GM19238 (cell line): ENCODE data around the gene OSBPL3.
"Not testable (repeated sequence)": the region's sequence is repeated elsewhere in the genome, so short reads cannot be mapped to it uniquely, and the experiment has no call there.

Experiments
- DNase-seq: peaks from one replicate; pipeline ENCODE4 v3.0.0; 2011; ENCODE audit warnings: low spot score; ENCODE audit not compliant: insufficient read length

Gene OSBPL3

DNA sequence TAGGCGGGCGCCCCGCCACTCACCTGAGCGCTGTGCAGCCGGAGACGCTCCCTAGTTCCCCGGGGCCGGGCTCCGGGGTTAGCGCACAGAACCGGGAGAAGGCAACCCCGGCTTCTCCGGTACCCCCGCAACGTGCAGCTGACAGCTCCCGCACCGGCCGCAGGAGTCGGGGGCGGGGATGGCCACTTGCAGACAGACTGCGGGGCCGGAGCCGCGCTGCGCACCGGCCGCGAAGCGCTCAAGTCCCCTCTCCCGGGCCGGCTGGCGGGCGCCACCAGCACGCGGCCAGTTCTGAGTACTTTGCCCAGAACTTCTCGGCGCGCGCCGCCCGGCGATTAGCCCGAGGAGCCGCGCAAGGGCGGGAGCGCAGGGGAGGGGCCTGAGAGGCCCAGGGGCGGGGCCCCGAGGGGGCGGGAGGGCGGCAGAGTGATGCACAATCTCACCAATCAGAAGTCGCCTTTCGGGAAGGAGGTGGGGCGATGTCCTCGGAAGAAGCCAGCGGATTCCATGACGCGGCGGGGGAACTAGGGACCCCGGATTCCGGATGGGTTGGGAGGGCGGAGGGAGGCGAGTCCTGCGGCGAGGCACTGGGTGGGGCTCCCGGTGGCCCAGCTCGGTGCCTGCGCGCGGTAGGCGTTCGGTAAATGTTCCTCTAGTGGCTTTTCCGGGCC is at the start of gene OSBPL3:
Gene OSBPL3, minus strand, starts transcription at position 316 of the 671 bp plus-strand sequence. CDS start 87,706 bp downstream, outside the sequence.
- peak; percentile 49 for DNase-seq

GRCh38 chr7:25029075-25029474 is 49.1 kb upstream of the OSBPL3 start:
- no peak for DNase-seq

DNA sequence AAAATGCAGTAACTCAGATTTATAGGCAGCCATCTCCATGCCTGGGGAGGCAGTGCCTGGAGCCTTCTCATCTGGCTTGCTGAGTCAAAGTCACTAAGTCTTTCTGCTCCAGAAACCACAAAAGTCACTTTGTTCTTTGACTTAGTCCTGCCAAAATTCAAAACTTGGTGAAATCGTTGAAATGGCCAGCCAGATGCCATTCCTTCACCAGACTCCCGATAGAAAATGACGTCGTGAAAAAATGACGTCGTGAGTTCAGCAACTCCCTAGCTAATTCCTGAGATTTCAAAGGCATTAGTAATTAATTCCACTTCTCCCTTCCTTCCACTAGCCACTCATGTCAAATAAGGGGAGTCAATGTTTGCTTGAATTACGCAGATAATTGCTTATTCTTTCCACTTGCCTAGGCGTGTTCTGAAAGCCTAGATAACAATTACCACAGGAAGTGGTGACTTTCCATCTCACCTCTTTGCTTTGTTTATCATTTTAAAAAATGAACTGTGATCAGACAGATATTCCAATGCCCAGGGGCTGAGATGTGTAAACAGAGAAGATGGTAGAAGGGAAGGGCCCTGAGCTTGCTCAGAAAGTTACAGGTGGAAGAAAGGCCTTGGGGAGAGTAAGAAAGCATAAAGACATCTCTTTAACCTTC is 48.5 kb upstream of the OSBPL3 start:
- DNase-seq = no peak

GRCh38 chr7:25026156-25026555 is 46.2 kb upstream of the OSBPL3 start:
- no peak for DNase-seq

GRCh38 chr7:25025218-25025671 is 45.3 kb upstream of the OSBPL3 start:
- no peak for DNase-seq

DNA sequence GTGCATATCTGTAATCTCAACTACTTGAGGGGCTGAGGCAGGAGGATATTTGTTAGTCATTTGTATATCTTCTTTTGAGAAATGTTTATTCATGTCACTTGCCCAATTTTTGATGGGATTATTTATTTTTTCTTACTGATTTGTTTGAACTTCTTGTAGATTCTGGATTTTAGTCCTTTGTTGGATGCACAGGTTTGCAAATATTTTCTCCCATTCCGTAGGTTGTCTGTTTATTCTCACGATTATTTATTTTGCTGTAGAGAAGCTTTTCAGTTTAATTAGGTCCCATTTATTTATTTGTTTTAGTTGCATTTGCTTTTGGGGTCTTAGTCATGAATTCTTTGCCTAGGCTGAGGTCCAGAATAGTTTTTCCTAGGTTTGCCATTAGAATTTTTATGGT is 44.1 kb upstream of the OSBPL3 start:
- DNase-seq = no peak

GRCh38 chr7:25017671-25018070 is 37.7 kb upstream of the OSBPL3 start:
- not testable (repeated sequence) for DNase-seq

- no peak for DNase-seq
These were observed 34.8 kb upstream of the OSBPL3 start for GRCh38 chr7:25014756-25015155.

DNA sequence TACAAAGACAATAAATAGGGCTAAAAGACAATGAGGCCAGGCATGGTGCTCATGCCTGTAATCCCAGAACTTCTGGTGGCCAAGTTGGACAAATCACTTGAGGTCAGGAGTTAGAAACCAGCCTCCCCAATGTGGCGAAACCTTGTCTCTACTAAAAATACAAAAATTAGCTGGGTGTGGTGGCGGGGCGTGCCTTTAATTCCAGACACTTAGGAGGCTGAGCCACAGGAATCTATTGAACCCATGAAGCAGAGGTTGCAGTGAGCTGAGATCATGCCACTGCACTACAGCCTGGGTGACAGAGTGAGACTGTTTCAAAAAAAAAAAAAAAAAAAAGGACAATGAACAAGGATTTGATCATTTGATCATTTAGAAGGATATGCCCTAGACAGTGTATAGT is 32.7 kb upstream of the OSBPL3 start:
- not testable (repeated sequence) for DNase-seq

- no peak for DNase-seq
These were observed 32.3 kb upstream of the OSBPL3 start for GRCh38 chr7:25012254-25012653.

GRCh38 chr7:25009257-25009656 is 29.3 kb upstream of the OSBPL3 start:
- DNase-seq = no peak

DNA sequence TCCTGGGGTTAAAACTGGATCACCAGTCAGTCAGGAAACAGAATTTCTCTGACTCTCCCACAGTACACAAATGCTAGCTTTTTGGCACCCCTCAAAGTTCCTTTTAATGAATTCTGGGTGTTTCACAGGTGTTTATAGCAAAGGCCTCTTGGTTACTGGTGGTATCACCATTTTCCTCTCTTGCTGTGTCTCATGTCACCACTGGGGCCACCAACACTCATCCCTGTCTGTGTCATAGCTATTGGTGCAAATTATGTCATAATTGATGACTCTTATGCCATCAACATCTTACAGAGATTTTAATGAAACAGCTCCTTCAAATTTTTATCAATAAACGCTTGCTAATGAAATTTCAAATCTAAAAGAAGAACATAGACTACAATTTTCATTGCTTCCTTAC is 27.7 kb upstream of the OSBPL3 start:
- no peak for DNase-seq

DNA sequence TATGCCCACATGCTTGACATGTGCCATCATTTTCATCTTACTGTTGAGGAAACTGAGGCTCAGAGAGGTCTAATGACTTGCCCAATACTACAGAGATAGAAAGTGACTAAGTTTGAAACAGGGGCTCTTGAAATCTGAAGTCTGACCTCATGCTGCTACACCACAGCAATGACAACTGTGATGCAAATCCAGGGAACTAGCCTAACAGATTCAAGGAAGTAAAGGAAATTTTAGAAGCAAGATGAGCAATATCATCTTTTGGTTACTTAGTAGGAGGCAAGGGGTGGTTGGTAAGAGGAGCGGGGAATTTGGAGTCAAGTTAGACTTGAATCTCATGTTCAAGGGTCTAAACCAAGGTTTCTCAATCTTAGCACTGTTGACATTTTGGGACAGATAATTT is 26.3 kb upstream of the OSBPL3 start:
- no peak for DNase-seq

DNA sequence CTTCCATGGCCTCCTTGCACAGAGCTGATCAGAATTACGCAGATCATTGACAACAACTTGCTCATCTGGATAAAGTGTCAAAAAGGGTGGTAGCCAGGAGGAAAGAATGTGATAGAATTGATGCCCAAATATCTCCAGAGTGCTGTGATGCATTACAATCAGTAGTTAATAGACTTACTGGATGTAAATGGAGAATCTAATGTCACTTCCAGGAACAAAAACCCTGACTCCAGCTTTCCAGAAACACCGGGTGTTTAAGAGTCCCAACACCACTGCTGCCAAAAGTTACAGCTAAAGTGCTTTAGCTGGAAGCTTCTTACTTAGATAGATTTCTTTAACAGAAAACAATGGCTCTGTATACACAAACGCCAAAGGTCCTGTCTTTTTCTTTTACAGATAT is 25.7 kb upstream of the OSBPL3 start:
- no peak for DNase-seq

DNA sequence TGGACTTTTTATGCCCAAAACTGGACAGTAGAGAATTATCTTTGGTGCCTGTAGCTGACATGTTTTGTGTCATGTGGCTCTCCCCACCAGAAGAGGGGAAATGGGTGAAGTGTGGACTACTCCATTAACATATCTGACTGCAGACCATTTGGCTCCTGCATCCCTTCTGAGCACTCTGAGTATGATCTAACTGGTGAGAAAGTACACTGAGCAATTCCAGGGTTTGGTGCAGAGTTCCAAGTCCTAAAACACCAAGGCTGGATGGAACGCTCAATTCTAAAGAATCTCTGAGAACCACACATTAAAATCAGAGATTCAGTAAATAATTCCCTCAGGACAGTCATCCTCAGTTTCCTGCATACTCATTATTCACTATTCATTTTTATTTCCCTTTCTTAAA is 22.8 kb upstream of the OSBPL3 start:
- DNase-seq = no peak

- DNase-seq = no peak
These were observed 15.5 kb upstream of the OSBPL3 start for GRCh38 chr7:24995466-24995865.

DNA sequence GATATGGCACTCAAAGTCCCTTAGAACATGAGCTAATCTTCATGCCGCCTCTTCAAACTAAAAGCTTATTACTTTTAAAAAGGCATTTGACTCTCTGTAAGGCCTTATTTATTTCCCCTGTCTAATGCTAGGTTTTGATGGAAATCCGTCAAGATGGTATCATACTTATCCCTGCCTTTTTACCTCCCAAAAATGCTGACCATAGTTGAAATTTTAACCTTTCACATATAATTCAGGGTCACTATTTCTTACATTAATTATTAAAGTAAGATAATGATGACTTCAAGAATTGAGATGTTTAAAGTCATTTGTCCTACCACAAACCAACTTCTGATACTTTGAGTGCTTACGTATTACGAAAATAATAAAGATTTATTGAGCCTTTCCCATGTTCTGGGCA is 12.3 kb upstream of the OSBPL3 start:
- DNase-seq = no peak

DNA sequence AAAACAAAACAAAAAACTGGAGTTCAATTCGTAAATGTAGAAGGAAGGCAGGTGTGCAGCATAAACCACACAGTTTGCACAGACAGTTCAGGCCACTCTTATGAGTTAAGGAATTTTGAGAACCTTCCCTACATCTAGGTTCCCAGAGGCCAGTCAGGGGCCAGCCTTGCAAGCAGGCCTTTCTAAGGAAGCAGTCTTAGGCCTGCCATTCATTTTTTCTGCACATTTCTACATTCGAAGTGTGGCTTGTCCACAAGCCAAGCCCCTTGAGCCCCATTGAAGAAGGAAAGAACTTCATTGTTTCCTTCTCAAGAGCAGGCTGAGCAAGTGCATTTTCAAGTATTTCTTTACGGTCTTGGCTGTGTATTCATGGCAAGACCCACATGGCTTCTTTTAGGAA is 11.4 kb upstream of the OSBPL3 start:
- no peak for DNase-seq

DNA sequence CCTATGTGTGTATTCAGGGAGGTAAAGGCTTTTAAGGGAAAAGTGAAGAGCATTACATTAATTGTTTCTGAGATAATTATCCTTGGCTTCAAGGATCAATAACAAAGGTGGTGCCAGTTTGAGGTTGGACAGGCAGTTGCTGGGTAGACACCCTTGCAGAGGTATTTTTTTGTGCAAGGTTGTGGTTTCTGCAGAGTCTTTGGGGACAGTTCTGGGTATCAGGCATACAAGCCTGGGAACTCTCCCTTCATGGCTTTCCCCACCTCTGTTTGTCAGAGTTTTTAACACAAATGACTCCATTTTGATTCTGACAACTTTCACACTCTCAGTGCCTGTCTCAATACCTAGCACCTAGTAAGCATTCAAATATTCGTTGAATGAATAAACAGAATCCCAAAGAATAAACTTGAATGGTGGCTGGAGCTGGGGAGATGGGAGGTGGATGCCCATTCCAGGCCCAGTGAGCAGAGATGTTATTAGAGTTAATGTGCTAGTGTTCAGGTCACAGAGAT is 7.4 kb upstream of the OSBPL3 start:
- no peak for DNase-seq

- DNase-seq = no peak
These were observed 2.9 kb upstream of the OSBPL3 start for GRCh38 chr7:24982917-24983316.

- DNase-seq = no peak
These were observed 1.4 kb upstream of the OSBPL3 start for GRCh38 chr7:24981171-24981951.

GRCh38 chr7:24980534-24981170 is 674 bp upstream of the OSBPL3 start:
- DNase-seq = no peak
